ENCODE results near the gene ALPL. TPM values are rescaled to one million over a fixed set of nuclear protein-coding genes. Genes with fewer than 3 reads are reported as not detected.
A peak's percentile ranks its signal among the peaks of the same experiment; 100 is the strongest.
"Not testable (repeated sequence)": the region's sequence is repeated elsewhere in the genome, so short reads cannot be mapped to it uniquely, and the experiment has no call there.

Gene ALPL
- total RNA-seq, 1 donor from 2014 or later: 123 TPM

DNA sequence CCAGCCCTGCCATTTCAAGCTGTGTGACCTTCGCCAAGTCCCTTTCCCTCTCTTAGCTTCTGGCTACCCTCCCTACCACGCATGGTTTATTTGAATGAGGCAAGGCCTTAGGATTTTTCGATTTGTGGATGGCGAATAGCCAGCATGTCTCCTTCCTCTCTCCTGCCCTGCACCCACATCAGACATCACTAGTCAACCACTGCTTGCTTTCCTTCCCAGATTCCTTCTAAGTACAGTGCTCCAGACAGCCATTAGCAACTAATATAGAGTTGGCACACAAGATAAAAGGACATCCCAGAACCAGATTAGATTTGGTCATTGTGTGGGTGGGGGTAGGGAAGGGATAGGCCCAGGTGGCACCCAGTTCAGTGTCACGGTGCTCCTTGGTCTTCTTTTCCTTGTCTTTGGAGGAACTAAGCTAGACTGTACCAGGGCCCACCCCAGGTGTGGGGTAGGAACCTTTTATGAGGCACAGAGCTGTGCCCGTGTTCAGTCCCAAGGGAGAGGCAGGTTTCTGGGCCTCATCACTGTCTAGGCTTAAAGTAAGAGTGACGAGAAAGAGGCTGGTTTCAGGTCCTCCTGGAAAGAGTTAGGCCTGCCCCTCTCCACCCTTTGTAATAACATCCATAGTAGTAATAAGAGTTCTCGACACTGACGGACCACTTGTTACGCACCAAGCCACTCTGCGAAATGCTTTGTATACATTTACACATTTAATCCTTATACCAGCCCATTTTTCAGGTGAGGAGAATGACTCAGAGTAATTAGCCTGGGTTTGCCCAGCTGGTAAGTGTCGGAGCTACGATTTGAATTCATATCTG, 8.6 kb downstream of the ALPL start:
- intact Hi-C loops (cut with DNase I): no loop called here
- H3K4me3 ChIP-seq: no peak overlapping the region
- ATAC-seq: peak in 1 of 2 donors; percentile 1
- H3K36me3 ChIP-seq: no peaks in the 10 kb centered on the region
- H3K27me3 ChIP-seq (ENCODE audit: low read depth): no peaks in the 10 kb centered on the region
- H3K4me1 ChIP-seq: peaks cover 17% of the 10 kb centered on the region
- TF ChIP-seq, protein P1, sequence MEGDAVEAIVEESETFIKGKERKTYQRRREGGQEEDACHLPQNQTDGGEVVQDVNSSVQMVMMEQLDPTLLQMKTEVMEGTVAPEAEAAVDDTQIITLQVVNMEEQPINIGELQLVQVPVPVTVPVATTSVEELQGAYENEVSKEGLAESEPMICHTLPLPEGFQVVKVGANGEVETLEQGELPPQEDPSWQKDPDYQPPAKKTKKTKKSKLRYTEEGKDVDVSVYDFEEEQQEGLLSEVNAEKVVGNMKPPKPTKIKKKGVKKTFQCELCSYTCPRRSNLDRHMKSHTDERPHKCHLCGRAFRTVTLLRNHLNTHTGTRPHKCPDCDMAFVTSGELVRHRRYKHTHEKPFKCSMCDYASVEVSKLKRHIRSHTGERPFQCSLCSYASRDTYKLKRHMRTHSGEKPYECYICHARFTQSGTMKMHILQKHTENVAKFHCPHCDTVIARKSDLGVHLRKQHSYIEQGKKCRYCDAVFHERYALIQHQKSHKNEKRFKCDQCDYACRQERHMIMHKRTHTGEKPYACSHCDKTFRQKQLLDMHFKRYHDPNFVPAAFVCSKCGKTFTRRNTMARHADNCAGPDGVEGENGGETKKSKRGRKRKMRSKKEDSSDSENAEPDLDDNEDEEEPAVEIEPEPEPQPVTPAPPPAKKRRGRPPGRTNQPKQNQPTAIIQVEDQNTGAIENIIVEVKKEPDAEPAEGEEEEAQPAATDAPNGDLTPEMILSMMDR (IDR thresholded peaks at IDR 0.05): no peak
- no peaks in the 10 kb centered on the region for H3K9me3 ChIP-seq
- DNase-seq: no peak
- H3K27ac ChIP-seq: peak overlapping the region; percentile 32

DNA sequence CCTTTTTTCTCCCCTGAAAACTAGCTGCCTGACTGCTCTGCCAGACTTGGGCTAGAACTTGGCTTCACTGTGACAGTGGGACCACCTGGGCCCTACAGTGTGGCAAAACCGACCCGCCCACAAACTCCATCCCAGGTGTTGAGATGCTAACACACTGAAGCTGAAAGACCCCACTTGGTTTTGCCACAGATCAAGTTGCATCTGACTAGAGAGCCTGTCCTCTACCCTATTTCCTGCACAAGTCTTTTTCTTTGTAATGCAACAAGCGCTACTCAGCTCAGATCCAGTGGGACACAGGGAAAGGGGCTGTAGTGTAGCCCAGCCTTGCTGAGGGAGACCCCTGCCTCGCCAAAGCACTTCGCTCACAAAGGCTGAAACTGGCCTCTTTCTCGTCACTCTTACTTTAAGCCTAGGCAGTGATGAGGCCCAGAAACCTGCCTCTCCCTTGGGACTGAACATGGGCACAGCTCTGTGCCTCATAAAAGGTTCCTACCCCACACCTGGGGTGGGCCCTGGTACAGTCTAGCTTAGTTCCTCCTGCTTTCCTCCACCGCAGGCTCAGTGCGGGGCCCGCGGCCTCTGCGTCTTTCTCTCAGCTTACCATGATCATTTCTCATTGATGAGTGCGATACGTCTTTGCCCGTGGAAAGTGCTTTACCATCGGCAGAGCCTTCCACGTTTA, 9.7 kb downstream of the ALPL start:
- ATAC-seq (no peak), DNase-seq (no peak)
- Histone ChIP-seq H3K27ac (no peak overlapping the region), H3K36me3 (no peaks in the 10 kb centered on the region), H3K27me3 (ENCODE audit: low read depth) (no peaks in the 10 kb centered on the region), H3K9me3 (no peaks in the 10 kb centered on the region), H3K4me3 (no peak overlapping the region), H3K4me1 (peaks cover 10% of the 10 kb centered on the region)
- intact Hi-C loops (cut with DNase I): no loop called here
- TF ChIP-seq, protein P1 (IDR thresholded peaks at IDR 0.05): no peak

DNA sequence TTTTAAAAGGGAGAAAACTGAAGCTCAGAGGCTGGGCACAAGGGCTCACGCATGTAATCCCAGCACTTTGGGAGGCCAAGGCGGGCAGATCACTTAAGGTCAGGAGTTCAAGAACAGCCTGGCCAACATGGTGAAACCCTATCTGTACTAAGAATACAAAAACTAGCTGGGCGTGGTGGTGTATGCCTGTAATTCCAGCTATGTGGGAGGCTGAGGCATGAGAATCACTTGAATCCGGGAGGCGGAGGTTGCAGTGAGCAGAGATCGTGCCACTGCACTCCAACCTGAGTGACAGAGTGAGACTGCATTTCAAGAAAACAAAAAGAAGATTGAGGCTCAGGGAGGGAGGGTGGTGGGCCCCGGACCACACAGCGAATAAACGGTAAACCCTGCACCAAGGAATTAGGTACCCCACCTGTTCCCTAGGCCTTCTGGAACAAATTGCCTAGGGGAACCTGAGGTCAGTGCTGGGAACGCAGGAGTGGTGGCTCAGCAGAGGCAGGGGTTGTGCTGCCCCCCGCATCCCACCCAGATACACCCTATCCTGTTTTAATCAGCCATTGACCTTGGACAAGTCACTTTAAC, 10.4 kb downstream of the ALPL start:
- intact Hi-C loops (cut with DNase I); ATAC-seq; H3K36me3 ChIP-seq; H3K27me3 ChIP-seq (ENCODE audit: low read depth); H3K9me3 ChIP-seq; DNase-seq; H3K4me3 ChIP-seq; H3K27ac ChIP-seq: not testable (repeated sequence)
- H3K4me1 ChIP-seq: peaks cover 15% of the 10 kb centered on the region

DNA sequence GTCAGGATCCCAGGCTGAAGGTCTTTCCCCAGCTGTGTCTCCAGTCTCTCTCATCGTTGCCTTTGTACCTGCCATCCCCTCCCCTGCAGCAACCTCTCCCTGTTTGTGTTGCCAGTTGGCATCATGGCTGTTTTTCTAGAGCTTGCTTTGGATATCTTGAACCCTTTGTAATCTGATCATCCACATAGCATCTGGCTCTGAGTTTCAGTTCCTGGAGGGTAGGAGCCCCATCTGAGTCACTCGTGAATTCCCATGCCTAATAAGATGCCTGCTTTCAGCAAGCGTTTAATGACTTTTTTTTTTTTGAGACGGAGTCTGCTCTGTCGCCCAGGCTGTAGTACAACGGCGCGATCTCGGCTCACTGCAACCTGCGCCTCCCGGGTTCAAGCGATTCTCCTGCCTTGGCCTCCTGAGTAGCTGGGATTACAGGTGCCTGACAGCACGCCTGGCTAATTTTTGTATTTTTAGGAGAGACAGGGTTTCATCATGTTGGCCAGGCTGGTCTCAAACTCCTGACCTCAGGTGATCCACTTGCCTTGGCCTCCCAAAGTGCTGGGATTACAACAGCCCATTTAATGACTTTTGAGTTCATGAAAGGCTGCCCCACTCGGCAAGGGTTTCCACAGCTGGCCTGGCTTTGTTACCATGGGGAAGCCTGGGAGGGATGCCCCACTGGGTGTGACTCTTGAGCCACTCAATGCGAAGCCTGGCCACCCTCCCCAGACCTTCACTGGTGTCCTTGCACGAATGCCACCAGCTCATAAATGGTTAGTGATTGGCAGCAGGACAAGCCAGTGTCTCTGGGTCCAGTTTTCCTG, 11.9 kb downstream of the ALPL start:
- peaks cover 19% of the 10 kb centered on the region for H3K4me1 ChIP-seq
- no peaks in the 10 kb centered on the region for H3K9me3 ChIP-seq
- no peak for ATAC-seq
- no peak overlapping the region for H3K27ac ChIP-seq
- TF ChIP-seq, protein P1 (IDR thresholded peaks at IDR 0.05): no peak
- H3K4me3 ChIP-seq: no peak overlapping the region
- no peak for DNase-seq
- intact Hi-C loops (cut with DNase I): no loop called here
- no peaks in the 10 kb centered on the region for H3K36me3 ChIP-seq
- H3K27me3 ChIP-seq (ENCODE audit: low read depth): no peaks in the 10 kb centered on the region

DNA sequence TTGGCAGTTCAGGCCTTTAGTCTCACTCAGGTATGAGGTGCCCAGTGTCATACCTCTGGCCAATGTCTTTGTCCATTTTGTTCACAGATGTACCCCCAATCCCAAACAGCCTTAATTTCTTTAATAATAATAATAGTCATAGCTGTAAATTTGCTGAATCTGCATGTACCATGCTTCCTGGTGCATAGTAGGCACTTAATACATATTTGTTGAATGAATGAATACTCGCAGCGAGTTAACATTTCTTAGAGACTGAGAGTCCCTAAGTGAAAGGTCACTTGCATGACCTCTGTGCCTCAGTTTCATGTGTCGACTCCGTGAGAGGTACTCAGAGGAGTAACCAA, 12.5 kb downstream of the ALPL start:
- TF ChIP-seq, protein P1 (IDR thresholded peaks at IDR 0.05): no peak
- intact Hi-C loops (cut with DNase I): no loop called here

More for the DNA sequence above, 12.5 kb downstream of the ALPL start:
- Histone ChIP-seq H3K4me1 (peaks cover 13% of the 10 kb centered on the region), H3K27ac (no peak overlapping the region), H3K36me3 (no peaks in the 10 kb centered on the region), H3K9me3 (no peaks in the 10 kb centered on the region), H3K27me3 (ENCODE audit: low read depth) (no peaks in the 10 kb centered on the region), H3K4me3 (no peak overlapping the region)
- no peak for ATAC-seq
- DNase-seq: no peak

Measured in lower lobe of right lung (tissue), 2 donors.